GM19438 (cell line): Measurements from ENCODE around the gene SBK3.
"Not testable (repeated sequence)": the region's sequence is repeated elsewhere in the genome, so short reads cannot be mapped to it uniquely, and the experiment has no call there.

ENCODE experiments used
- ATAC-seq: cut with Tn5 transposase; IDR thresholded peaks from one replicate; pipeline ENCODE4 v1.9.1; 2021; ENCODE audit warnings: low read depth; ENCODE audit not compliant: unreplicated experiment

Gene SBK3

DNA sequence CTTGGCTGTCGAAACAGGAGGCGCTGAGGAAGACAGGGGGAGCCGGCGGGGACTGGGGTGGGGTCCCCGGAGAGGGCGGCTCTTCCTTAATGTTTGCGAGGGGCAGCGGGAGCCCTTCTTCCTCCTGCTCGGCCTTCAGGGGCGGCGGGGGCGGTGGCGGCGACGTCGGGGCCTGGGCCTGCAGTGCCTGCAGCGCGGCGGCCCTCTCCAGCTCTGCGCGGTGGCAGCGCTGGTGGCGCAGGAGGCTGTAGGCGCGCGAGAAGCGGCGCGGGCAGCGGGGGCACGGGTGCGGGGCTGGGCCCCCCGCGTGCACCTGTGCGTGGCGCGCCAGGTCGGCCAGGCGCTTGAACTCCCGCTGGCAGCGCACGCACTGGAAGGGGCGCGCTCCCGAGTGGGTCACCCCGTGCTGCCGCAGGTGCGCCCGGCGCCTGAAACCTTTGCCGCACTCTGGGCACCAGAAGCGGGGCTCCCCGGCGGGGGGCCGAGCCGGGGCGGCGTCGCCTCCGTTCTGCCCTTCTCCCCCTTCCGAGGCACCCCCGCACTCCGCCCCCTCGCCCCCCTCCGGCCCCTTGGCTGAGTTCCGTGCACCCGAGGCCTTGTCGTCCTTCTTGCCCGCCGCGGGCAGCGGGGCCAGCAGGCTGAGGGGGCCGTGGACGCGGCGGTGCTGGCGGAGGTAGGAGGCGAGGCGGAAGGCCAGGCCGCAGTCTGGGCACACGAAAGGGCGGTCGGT lies 32.9 kb upstream of the SBK3 start:
- ATAC-seq: no peak

DNA sequence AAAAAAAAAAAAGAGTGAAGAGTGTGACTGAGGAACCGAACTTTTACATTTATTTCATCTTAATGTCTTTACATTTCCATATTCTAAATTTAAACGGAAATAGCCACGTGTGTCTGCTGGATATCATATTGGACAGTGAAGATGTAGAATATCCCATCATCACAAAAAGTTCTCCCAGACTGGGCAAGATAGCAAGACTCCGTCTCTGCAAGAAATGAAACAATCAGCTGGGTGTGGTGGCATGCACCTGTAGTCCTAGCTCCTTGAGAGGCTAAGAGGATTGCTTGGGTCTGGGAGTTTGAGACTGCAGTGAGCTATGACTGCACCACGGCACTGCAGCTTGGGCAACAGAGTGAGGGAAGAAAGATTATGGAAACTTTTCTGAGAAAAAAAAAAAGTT lies 31.4 kb upstream of the SBK3 start:
- no peak for ATAC-seq

DNA sequence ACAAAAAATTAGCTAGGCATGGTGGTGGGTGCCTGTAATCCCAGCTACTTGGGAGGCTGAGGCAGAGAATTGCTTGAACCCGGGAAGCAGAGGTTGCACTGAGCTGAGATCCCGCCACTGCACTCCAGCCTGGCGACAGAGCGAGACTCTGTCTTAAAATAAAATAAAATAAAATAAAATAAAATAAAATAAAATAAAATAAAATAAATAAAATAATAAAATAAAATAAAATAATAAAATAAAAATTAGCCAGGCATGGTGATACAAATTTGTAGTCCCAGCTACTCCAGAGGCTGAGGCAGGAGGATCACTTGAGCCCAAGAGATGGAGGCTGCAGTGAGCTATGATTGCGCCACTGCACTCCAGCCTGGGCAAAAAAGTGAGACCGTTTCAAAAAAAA lies 28.6 kb upstream of the SBK3 start:
- not testable (repeated sequence) for ATAC-seq

DNA sequence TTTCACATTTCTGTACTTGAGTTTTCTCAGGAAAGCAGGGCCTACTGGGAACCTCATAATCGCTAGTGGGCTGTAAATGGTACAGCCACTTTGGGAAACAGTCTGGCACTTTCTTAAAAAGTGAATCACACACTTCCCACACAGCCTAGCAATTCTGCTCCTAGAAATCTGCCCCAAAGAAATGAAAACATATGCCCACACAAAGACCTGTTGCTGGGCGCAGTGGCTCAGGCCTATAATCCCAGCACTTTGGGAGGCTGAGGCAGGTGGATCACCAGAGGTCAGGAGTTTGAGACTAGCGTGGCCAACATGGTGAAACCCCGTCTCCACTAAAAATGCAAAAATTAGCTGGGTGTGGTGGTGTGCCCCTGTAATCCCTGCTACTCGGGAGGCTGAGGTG lies 24.1 kb upstream of the SBK3 start:
- ATAC-seq: not testable (repeated sequence)

DNA sequence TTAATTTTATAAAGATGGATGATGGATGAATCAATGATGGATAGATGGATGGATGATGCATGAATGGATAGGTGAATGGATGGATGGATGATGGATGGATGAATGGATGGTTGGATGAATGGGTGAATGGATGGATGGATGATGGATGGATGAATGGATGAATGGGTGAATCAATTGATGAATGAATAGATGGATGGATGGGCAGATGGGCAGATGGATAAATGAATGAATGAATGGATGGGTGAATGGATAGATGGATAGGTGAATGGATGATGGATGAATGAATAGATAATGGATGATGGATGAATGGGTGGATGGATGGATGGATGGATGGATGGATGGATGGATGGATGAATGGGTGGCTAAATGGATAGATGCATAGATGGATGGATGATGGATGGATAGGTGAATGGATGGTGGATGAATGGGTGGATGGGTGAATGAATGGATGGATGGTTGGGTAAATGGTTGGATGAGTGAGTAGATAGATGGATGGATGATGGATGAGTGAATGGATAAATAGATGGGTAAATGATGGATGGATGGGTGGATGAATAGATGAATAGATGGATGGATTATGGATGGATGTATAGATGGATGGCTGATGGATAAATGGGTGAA lies 22.5 kb upstream of the SBK3 start:
- no peak for ATAC-seq

DNA sequence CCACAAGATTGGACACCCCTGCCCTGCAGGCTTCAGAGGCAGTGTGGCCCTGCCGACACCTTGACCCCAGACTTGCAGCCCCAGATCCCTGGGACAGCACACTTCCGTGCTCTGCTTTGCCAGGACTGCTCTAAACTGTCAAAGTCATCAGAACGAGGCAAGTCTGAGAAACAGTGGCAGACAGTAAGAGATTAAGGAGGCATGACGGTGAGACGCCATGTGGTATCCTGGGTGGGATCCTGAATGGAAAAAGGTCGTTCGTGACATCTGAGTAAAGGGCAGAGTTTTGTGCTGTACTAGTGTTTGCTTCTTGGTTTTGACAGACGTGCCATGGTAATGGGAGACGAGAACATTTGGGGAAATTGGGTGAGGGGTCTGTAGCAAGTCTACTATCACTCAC lies 21.5 kb upstream of the SBK3 start:
- no peak for ATAC-seq

DNA sequence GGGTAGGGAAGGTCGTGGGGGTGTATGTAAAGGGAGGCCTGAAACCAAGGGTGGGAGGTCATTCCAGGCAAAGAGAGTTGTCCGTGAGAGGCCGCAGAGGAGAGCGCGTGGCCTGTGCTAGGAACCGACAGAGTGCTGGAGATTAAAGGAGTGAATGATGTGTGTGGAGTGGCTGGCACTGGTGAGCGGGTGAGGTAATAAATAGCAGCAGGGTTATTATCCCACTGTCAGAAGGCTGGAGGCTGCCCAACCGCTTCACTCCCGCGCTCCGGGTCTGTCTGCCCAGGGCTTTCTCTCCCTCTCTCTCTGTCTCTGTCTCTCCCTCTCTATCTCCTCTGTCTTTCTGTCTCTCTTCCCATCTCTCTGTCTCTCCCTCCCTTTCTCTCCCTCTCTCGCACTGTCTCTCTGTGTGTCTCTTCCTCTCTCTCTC lies 17.9 kb upstream of the SBK3 start:
- no peak for ATAC-seq

DNA sequence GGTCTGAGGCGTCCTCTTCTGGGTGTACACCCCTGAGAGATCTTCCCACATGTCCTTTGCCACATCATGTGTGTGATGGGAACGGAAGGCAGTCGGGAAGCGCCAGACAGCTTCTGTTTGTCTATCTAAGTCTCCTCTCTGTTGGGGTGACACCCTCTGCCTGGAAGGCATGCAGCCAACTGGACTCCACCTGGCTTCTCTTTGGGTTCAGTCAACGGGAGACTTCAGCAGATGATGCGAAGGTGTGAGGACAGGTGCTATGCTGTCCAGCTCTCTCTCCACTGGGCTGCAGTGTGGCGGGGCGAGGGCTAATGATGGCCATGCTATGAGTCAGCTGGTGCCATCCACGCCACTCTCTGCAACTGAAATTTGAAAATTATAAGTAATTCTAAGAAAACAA lies 14.3 kb upstream of the SBK3 start:
- ATAC-seq: no peak

DNA sequence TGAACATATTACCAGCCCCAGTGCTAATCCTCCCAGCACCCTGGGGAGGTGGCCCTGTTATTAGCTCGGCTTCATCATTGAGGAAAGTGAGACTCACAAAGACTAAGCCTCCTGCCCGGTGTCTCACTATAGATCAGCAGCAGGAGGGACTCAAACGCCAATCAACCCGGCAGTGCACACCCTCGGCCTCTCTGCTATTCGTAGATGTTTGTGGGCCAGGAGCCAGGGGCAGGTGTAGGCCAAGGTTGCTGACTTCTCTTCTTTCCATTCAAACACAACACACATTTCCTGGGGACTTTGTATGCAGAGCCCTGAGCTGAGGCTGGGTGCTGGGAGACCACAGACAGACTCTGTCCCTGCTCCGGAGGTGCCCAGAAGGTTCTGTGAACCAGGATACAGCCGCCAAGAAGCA lies 9.4 kb upstream of the SBK3 start:
- ATAC-seq: no peak

DNA sequence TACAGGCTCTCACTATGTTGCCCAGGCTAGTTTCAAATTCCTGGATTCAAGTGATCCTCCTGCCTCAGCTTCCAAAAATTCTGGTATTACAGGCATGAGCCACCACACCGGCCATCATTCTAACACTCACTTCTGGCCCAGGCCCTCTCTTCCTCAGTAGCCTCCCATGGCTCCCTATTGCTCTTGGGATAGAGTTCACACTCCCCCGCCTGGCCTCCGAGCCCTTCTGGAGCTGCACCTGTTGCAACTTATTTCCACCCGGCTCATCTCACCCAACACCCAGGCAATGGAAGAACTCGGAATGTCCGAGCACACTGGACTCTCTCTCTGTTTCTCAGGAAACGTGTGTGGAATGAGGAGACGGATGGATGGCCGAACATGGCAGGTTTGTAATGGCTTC lies 9.0 kb upstream of the SBK3 start:
- ATAC-seq: no peak

DNA sequence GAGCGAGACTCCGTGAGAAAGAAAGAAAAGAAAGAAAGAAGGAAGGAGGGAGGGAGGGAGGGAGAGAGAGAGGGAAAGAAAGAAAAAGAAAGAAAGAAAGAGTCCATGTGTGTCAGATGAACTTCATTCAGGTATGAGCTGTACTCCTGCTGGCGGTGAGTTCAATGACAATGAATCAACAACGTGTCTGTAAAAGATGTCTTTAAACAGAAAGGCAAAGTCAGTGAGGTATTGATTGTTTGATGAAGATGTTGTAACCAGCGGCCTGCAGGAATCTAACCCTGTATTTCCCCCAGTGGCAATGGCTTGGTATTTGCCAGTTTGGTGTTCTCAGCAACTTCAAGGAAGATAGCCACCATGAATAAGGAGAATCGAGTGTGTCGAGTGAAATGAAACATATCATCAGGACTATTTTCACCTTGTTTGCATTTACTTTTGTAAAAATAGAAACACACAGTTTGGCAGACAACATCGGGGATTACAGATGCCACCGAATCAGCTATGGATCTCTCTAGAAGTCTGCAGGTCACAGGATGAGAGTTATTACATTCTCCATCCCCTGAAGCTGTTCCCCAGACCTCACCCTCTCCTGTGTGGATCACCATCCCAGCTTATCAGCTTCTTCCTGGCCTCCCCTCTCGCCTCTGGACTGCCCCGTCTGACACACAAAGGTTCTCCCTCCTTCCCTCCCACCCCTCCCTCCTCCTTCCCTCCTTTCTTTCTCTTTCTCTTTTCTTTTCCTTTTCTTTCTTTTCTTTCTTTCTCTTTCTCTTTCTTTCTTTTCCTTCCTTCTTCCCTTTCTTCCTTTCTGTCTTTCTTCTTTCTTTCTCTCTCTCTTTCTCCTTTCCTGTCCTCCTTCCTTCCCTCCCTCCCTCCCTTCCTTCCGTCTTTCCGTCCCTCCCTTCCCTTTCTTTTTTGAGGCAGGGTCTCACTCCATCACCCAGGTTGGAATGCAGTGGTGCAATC lies 8.2 kb upstream of the SBK3 start:
- no peak for ATAC-seq

DNA sequence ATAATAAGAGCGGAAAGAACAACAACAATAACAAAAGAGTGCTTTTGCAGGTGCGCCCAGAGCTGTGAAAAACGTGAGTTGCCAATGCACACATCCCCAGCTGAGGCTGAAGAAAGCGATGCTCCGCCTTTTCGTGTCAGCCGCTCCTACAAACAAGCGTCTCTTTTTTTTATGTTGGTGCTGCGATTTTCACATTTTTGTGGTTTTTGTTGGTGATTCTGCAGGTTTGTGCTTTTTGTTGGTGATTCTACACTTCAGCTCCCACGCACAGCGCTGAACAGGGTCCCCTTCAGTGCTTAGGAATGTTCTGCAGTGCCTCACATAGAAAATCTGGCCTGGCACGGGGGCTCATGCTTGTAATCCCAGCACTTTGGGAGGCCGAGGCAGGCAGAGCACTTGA lies 7.3 kb upstream of the SBK3 start:
- ATAC-seq: no peak

DNA sequence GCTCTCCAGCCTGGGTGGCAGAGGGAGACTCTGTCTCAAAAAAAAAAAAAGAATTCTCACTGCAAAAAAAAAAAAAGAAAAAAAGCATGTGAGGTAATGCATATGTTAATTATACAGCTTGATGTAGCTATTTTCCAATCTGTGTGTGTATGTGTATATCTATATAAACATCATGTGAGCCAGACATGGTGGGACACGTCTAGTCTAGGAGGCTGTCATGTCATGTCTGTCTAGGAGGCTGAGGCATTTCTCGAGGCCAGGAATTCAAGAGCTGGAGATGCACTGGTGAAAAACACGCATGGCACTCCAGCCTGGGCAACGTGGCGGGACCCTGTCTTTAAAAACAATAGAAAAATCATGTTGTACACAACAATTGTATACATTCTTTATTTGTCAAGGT lies 6.9 kb upstream of the SBK3 start:
- ATAC-seq: no peak

DNA sequence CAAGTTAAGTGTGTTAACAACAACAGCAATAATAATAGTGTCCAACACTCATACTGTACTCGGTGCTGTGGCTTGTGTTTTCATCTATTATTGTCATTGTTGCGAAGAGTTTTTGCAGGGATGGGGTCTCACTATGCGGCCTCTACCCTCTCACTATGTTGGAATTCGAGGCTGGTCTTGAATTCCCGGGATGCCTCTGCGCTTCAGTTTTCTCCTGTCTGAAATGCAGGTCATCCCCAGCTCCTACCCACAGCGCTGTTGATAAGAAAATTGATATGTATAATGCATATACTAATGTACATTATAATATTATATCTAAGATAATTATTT lies 4.9 kb upstream of the SBK3 start:
- ATAC-seq: no peak

DNA sequence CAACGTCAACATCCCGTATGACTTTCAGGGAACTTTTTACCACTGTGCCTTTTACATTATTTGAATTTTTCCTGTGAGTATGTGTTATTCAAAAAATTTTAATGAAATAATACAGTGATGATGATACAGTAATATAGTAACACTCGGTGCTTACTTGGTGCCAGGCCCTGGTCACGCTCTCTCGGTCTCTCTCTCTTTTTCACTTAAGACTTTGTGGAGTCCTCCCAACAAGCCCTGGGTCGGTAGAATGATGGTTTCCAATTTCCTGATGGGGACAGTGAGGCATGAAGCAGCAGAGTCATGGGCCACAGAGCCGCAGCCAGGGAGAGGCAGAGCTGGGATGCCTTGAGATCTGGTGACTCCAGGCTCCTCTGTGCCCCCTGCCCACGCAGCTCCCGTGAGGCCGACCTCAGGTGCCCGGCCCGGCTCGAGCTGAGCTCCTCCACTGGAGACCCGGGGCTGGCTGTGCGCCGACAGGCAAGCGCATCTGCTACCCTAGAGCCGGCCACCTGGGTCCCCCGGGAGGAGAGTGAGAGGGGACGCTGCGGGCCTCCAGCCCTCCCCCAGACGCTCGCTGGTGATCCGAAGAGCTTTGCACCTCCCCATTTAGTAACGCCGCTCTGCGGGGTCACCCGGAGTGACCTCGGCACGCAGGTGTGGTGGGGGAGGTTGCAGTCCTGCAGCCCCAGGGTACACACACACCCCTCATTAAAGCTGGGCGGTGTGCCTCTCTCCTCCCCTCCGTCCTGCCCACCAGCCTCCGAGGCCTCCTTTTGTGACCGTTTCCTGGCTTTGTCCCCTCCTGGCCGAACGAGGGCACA lies 4.4 kb upstream of the SBK3 start:
- ATAC-seq: no peak

DNA sequence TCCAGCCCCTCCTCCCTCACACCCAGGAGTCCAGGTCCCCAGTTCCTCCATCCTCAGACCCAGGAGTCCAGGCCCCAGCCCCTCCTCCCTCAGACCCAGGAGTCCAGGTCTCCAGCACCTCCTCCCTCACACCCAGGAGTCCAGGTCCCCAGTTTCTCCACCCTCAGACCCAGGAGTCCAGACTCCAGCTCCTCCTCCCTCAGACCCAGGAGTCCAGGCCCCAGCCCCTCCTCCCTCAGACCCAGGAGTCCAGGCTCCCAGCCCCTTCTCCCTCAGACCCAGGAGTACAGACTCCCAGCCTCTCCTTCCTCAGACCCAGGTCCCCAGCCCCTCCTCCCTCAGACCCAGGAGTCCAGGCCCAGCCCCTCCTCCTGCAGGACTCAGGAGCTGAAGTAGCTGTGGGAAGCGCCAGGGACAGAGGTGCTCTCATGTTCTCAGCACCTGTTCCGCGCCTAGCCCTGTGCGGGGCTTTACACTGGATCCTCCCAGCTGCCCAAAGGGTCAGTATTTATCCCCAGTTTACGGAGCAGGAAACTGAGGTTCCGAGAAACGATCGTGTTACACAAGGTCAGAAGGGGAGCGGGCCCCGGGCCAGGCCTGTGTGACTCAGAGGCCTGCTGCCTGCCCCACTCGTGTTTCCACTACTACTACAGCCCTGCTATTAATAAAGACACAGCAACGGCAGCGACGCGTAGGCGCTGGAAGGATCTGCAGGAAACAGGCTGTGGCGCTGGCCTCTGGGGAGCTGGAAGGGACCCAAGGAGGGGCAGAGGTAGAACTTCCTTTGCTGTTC lies 1.7 kb upstream of the SBK3 start:
- ATAC-seq: no peak

DNA sequence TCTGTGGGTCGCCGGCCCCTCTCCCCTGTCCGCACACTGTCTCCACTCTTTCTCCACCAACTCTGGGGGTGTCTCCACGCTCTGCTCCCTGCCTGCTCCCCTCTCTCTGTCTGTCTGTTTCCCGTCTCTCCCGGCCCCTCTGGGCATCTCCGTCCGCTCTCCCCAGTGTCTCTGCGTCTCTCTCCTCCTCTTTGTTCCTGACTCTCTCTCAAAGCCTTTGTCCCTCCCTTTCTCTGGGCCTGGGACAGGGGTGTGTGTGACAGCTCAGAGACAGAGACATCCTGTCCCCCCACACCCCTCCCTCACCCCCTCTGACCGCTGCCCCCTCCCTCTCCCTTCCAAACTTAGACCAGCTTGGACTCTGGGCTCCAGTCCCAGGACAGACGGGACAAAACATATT lies 668 bp upstream of the SBK3 start:
- ATAC-seq: no peak

DNA sequence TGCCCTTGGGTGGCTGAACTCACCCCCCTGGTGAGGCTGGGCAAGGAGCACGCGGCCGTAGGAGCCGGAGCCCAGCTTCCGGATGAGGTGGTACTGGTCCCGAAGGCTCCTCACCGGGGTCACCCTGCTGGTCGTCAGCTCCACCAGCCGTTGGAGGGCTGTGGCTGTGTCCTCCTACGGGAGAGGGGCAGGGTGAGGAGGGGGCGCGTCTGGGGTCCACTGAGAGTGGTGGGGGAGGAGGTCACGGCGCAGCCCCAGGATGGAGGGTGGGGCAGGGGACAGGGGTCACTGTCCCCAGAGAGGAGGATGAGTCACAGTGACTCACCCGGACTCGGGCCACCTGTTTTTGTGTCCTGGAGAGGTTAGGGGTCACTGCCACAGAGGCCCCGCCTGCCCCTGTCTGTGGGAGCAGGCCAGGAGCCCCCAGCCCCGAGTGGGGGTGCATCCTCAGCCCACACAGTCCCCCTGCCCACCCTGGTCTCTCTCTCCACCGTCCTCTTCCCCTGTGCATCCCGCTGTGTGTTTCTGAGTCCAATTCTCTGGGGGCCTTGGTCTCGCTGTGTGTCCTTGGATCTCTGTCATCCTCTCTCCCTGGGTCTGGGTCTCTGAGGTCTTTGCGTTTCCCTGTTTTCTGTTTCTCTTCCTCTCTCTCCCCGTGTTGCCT lies 435 bp downstream of the SBK3 start:
- no peak for ATAC-seq

DNA sequence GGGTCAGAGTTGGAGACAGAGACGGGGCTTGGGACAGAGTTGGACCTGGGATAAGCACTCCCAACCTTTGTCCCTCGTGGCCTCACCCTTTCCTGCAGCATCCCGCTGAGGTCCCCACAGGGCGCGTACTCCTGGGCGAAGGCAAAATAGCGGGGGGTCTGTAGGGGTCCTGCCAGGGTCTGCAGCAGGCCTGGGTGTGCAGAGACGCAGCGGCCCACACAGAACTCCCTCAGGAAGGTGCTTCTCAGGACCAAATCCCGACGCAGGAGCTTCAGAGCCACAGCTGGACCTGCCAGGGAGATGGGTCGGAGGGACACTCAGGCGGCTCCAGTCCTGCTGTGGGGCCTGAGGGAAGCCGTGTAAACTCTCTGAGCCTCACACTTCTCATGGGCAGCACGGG lies 1.3 kb downstream of the SBK3 start:
- ATAC-seq: no peak
